ENCODE data around the gene PLEKHB1. TPM values are rescaled to one million over a fixed set of nuclear protein-coding genes. Genes with fewer than 3 reads are reported as not detected.
"Not testable (repeated sequence)": the region's sequence is repeated elsewhere in the genome, so short reads cannot be mapped to it uniquely, and the experiment has no call there.

PLEKHB1 gene
- total RNA-seq, 2 experiments from 2014 or later, result 11.4 to 12.8 TPM

- Mint-ChIP-seq H3K36me3 (ENCODE audit: low read depth) (no peaks in the 10 kb centered on the region), H3K27me3 (ENCODE audit: low read depth) (no peaks in the 10 kb centered on the region), H3K9me3 (no peaks in the 10 kb centered on the region), H3K27ac (no peak overlapping the region), H3K4me3 (peak overlapping the region; percentile 45), H3K4me1 (ENCODE audit: low read depth) (peaks cover 6% of the 10 kb centered on the region)
- DNase-seq, result peak; percentile 93
- intact Hi-C loops (cut with micrococcal nuclease), result loop anchor here (1.0 to 2.0 kb wide), 5 partner anchors 36 to 354 kb away; partner anchors contain the start of gene RELT
- CTCF ChIA-PET, result interaction anchor here (0.6 to 7.5 kb wide), 38 partner anchors 10 to 354 kb away, joined by 3 to 220 read pairs (median 5); partner anchors contain the start of genes ARHGEF17 and PLEKHB1
Observed at GRCh38 chr11:73661035-73661628, 14.8 kb downstream of the PLEKHB1 start.

DNA sequence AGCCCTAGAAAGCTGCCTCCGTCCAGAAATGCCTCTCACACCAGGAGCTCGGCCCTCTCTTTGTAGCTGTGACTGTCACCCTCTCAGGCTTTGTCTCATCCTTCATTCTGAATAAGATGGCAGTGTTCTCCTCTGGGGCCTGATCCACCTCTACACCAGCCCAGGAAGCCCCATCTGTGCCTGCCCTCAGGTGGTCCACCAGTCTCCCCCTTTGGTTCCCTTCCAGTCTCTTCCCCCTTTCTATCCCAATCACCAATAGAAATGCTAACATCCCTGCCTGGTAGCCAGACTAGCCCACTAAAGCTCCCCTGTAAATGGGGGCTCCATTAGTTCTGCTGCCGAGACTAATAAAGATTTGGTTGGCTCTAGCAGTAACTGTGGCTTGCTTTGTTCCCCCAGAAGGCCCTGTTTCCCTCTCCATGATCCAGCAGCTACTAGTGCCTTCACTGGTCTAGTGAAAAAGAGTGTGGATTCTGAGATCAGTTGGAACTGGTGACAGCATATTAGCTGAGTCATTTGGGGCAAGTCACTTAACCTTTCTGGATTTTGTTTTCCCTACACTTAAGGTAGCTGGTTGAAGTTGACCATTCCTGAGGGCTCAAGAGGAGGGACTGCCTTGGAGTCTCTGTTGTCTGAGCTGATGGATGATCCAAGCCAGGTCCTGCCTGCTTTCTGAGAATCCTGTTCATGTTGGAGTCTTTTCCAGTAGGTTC lies 16.2 kb downstream of the PLEKHB1 start:
- Mint-ChIP-seq H3K27me3 (ENCODE audit: low read depth) (no peaks in the 10 kb centered on the region), H3K4me3 (no peak overlapping the region), H3K4me1 (ENCODE audit: low read depth) (peaks cover 6% of the 10 kb centered on the region), H3K27ac (no peak overlapping the region), H3K9me3 (no peaks in the 10 kb centered on the region), H3K36me3 (ENCODE audit: low read depth) (no peaks in the 10 kb centered on the region)
- CTCF ChIA-PET, result interaction anchor here (0.7 to 7.5 kb wide), 22 partner anchors 15 to 355 kb away, joined by 3 to 220 read pairs (median 6); partner anchors contain the start of genes ARHGEF17 and PLEKHB1
- DNase-seq, result no peak
- intact Hi-C loops (cut with micrococcal nuclease), result no loop called here

DNA sequence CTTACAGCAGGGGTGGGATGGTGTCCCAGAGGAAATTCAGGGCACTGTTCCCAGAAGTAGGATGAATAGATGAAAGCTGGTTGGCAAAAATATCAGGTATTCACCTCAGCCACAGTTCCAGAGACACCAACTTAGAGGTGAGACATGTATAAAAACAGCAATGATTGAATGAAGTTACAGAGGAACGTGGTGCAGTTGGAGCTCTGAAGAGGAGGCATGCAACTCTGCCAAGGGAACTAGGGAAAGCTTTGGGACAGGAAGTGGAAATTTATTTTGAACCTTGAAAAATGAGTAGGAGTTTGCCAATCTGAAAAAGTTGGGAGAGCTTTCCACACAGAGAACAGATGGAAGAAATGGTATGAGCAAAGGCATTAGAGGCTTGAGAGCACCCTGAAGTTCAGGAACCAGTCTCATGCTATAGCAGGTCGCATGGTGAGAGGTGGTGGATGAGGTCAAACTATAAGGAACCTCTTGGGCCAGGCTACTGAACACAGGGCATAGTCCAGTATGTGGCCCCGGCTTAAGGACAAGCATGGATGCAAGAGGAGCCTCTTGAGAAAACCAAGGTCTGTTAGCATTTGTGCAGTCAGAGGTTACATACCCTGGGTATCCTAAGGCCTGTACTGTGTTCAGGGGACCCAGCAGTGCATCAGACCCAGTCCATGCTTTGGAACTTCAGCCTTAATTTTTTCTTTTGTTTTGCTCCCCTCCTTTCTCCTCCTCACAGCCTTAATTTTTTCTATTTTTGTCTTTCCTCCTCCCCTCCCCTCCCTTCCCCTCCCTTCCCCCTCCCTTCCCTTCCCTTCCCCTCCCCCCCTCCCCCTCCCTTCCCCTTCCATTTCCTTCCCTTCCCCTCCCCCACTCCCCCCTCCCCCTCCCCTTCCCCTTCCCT lies 17.5 kb downstream of the PLEKHB1 start:
- CTCF ChIA-PET, result interaction anchor here (1.0 to 7.5 kb wide), 5 partner anchors 19 to 357 kb away, joined by 3 to 220 read pairs (median 4); partner anchors contain the start of gene ARHGEF17
- no peaks in the 10 kb centered on the region for H3K36me3 Mint-ChIP-seq (ENCODE audit: low read depth)
- H3K4me3 Mint-ChIP-seq, result no peak overlapping the region
- H3K4me1 Mint-ChIP-seq (ENCODE audit: low read depth), result peaks cover 6% of the 10 kb centered on the region
- no peak overlapping the region for H3K27ac Mint-ChIP-seq
- no peaks in the 10 kb centered on the region for H3K9me3 Mint-ChIP-seq
- intact Hi-C loops (cut with micrococcal nuclease), result no loop called here
- no peaks in the 10 kb centered on the region for H3K27me3 Mint-ChIP-seq (ENCODE audit: low read depth)
- no peak for DNase-seq

- H3K4me1 Mint-ChIP-seq (ENCODE audit: low read depth), result peaks cover 6% of the 10 kb centered on the region
- intact Hi-C loops (cut with micrococcal nuclease), result no loop called here
- CTCF ChIA-PET, result interaction anchor here (1.0 to 1.4 kb wide), 2 partner anchors 39 to 314 kb away, joined by 3 read pairs; no protein-coding TSS in a partner anchor
- H3K36me3 Mint-ChIP-seq (ENCODE audit: low read depth), result no peaks in the 10 kb centered on the region
- no peak overlapping the region for H3K4me3 Mint-ChIP-seq
- H3K27me3 Mint-ChIP-seq (ENCODE audit: low read depth), result no peaks in the 10 kb centered on the region
- DNase-seq, result no peak
- no peaks in the 10 kb centered on the region for H3K9me3 Mint-ChIP-seq
- no peak overlapping the region for H3K27ac Mint-ChIP-seq
Observed at GRCh38 chr11:73664877-73665276, 18.5 kb downstream of the PLEKHB1 start.

GRCh38 chr11:73667891-73668290 lies 21.5 kb downstream of the PLEKHB1 start:
- CTCF ChIA-PET, result interaction anchor here (1.3 kb wide), 1 partner anchor 9 kb away, joined by 5 read pairs; no protein-coding TSS in a partner anchor
- Mint-ChIP-seq H3K36me3 (ENCODE audit: low read depth) (no peaks in the 10 kb centered on the region), H3K9me3 (no peaks in the 10 kb centered on the region), H3K27me3 (ENCODE audit: low read depth) (no peaks in the 10 kb centered on the region), H3K4me1 (ENCODE audit: low read depth) (peaks cover 6% of the 10 kb centered on the region), H3K27ac (no peak overlapping the region), H3K4me3 (no peak overlapping the region)
- intact Hi-C loops (cut with micrococcal nuclease), result no loop called here
- DNase-seq, result no peak

DNA sequence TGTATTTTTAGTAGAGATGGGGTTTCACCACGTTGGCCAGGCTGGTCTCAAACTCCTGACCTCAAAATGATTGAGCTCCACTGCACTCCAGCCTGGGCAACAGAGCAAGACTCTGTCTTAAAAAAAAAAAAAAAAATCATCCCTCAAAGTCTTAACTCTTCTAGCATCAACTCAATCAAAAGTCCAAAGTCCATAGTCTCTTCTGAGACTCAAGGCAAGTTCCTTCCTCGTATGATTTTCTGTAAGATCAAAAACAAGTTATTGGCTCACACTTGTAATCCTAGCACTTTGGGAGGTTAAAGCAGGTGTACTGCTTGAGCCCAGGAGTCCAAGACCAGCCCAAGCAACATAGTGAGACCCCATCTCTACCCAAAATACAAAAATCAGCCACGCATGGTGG lies 24.4 kb downstream of the PLEKHB1 start:
- DNase-seq, result no peak
- Mint-ChIP-seq H3K9me3 (no peaks in the 10 kb centered on the region), H3K4me3 (no peak overlapping the region), H3K4me1 (ENCODE audit: low read depth) (no peaks in the 10 kb centered on the region), H3K36me3 (ENCODE audit: low read depth) (peaks cover 2% of the 10 kb centered on the region), H3K27ac (no peak overlapping the region), H3K27me3 (ENCODE audit: low read depth) (no peaks in the 10 kb centered on the region)
- CTCF ChIA-PET, result interaction anchor here (0.6 to 1.6 kb wide), 3 partner anchors 10 to 1224 kb away, joined by 3 to 7 read pairs (median 4); no protein-coding TSS in a partner anchor
- intact Hi-C loops (cut with micrococcal nuclease), result no loop called here

DNA sequence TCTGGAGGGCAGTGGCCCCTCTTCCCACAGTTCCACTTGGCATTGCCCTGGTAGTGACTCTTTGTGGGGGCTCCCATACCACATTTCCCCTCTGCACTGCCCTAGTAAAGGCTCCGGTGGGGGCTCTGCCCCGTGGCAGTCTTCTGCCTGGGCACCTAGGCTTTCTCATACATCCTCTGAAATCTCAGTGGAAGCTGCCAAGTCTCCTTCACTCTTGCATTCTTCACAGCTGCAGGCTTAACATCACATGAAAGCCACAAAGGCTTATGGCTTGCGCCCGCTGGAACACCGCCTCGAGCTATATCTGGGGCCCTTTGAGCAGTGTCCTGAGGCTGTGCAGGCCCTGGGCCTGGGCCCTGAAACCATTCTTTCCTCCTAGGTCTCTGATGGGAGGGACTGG lies 25.3 kb downstream of the PLEKHB1 start:
- Mint-ChIP-seq H3K4me3 (no peak overlapping the region), H3K27ac (no peak overlapping the region), H3K9me3 (no peaks in the 10 kb centered on the region), H3K4me1 (ENCODE audit: low read depth) (no peaks in the 10 kb centered on the region), H3K27me3 (ENCODE audit: low read depth) (no peaks in the 10 kb centered on the region), H3K36me3 (ENCODE audit: low read depth) (peaks cover 2% of the 10 kb centered on the region)
- intact Hi-C loops (cut with micrococcal nuclease), result no loop called here
- no peak for DNase-seq
- CTCF ChIA-PET, result interaction anchor here (0.7 to 1.6 kb wide), 3 partner anchors 11 to 193 kb away, joined by 4 to 7 read pairs (median 4); no protein-coding TSS in a partner anchor

DNA sequence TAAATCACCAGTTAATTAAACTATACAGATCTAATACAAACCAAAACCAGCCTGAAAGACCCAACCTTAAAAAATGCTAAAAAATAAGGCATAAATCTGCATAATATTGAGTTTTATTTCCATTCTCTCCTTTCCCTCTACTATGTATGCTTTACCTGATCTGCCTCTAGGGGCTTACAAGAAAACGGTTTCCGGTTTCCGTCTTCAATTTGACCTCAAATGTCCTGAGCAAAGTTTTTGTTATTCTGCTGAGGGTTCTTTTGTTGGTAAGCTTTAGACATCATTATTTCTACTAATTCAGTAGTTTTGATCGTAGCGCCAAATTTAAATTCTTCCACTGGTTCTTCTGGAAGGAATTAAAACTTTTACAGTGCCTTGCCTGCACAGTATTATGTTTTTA lies 30.2 kb downstream of the PLEKHB1 start:
- H3K27ac Mint-ChIP-seq; H3K4me1 Mint-ChIP-seq (ENCODE audit: low read depth); H3K9me3 Mint-ChIP-seq; H3K4me3 Mint-ChIP-seq; H3K27me3 Mint-ChIP-seq (ENCODE audit: low read depth); CTCF ChIA-PET; DNase-seq; intact Hi-C loops (cut with micrococcal nuclease); H3K36me3 Mint-ChIP-seq (ENCODE audit: low read depth): not testable (repeated sequence)

DNA sequence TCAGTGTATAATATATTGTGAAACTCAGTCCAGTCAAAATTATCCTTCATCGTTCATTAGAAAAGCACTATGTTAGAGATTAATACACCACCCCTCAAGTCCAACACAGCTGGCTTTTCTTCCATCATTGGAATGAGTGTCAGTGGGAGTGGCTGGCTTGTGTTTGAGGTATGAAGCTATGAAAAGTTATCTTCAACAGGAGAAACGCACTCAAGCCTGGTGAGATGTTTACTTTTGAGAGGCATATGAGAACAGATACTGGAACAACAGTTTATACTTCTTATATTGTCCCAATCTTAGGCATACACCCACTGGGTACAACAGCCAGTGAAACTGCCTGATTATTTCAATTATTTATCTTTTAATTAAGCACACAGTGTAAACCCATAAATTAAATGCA lies 34.3 kb downstream of the PLEKHB1 start:
- CTCF ChIA-PET, result interaction anchor here (1.2 kb wide), 1 partner anchor 330 kb away, joined by 3 read pairs; no protein-coding TSS in a partner anchor
- peaks cover 3% of the 10 kb centered on the region for H3K36me3 Mint-ChIP-seq (ENCODE audit: low read depth)

DNA sequence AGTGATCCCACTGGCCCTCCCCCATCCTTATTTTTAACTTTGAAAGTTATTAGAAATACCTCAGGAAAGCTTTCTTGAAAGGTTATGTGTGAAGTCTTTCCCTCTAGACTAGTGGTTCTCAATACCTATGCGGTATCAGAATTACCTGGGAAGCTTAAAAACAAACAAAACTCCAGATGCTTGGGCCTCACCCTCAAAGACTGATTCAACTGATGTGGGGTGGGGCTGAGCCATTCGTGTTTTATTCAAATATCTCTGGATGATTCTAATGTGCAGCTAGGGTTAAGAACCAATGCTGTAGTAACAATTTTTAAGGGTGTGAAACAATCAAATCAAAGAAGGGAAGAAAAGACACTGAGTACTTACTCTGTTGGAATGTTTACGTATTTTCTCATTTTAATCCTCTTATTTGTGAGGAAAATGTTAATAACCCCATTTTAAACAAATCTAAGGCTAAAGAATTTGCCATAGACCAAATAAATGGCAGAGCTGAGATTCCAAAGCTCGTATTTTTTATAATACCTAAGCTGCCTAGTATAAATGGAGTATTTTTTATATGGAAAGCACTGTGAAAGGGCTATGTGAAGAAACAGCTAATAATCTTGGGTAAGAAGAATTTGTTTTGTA lies 47.6 kb downstream of the PLEKHB1 start:
- no peaks in the 10 kb centered on the region for H3K27me3 Mint-ChIP-seq (ENCODE audit: low read depth)
- CTCF ChIA-PET, result interaction anchor here (0.6 to 0.9 kb wide), 4 partner anchors 16 to 214 kb away, joined by 3 to 5 read pairs (median 4); no protein-coding TSS in a partner anchor
- no peaks in the 10 kb centered on the region for H3K4me1 Mint-ChIP-seq (ENCODE audit: low read depth)
- no peak for DNase-seq
- H3K36me3 Mint-ChIP-seq (ENCODE audit: low read depth), result peaks cover 1% of the 10 kb centered on the region
- H3K4me3 Mint-ChIP-seq, result no peak overlapping the region
- H3K9me3 Mint-ChIP-seq, result no peaks in the 10 kb centered on the region
- intact Hi-C loops (cut with micrococcal nuclease), result no loop called here
- H3K27ac Mint-ChIP-seq, result no peak overlapping the region

More for the DNA sequence above, 34.3 kb downstream of the PLEKHB1 start:
- no peak for DNase-seq
- intact Hi-C loops (cut with micrococcal nuclease), result no loop called here
- no peaks in the 10 kb centered on the region for H3K27me3 Mint-ChIP-seq (ENCODE audit: low read depth)
- no peak overlapping the region for H3K27ac Mint-ChIP-seq
- H3K4me1 Mint-ChIP-seq (ENCODE audit: low read depth), result no peaks in the 10 kb centered on the region
- no peaks in the 10 kb centered on the region for H3K9me3 Mint-ChIP-seq
- H3K4me3 Mint-ChIP-seq, result no peak overlapping the region

- no peaks in the 10 kb centered on the region for H3K27me3 Mint-ChIP-seq (ENCODE audit: low read depth)
- H3K36me3 Mint-ChIP-seq (ENCODE audit: low read depth), result peaks cover 5% of the 10 kb centered on the region
- no peaks in the 10 kb centered on the region for H3K4me1 Mint-ChIP-seq (ENCODE audit: low read depth)
- H3K9me3 Mint-ChIP-seq, result no peaks in the 10 kb centered on the region
- DNase-seq, result no peak
- CTCF ChIA-PET, result no interaction called here
- H3K4me3 Mint-ChIP-seq, result no peak overlapping the region
- no peak overlapping the region for H3K27ac Mint-ChIP-seq
- intact Hi-C loops (cut with micrococcal nuclease), result no loop called here
Observed at GRCh38 chr11:73705053-73705452, 58.7 kb downstream of the PLEKHB1 start.

Data from activated naive CD4-positive, alpha-beta T cell treated with anti-CD3 and anti-CD28 coated beads for 36 hours (primary cell).